ENCODE data around the gene TTLL9. TPM values are rescaled to one million over a fixed set of nuclear protein-coding genes. Genes with fewer than 3 reads are reported as not detected.

Gene TTLL9
- total and polyA plus RNA-seq, 2 of the 13 experiments (the other 11 are each of a cell fraction or from before 2014, with no cell fraction given) = not detected

GRCh38 chr20:31968291-31969126 lies 98.1 kb downstream of the TTLL9 start (continued):
- TF ChIP-seq KIAA2018 (CRISPR knock-in tag; IDR thresholded peaks at IDR 0.05; ENCODE audit: borderline replicate concordance) (peak; percentile 100), NFYB (CRISPR knock-in tag; IDR thresholded peaks at IDR 0.05) (peak; percentile 89), ETV6 (CRISPR knock-in tag; conservative IDR thresholded peaks at IDR 0.05) (peak; percentile 100), ZBTB4 (CRISPR knock-in tag; IDR thresholded peaks at IDR 0.05; ENCODE audit: borderline replicate concordance) (peak; percentile 100), ZNF329 (CRISPR knock-in tag; IDR thresholded peaks at IDR 0.05; ENCODE audit: low read depth) (peak; percentile 99), YY1 (IDR thresholded peaks at IDR 0.05; ENCODE audit: insufficient read depth, insufficient replicate concordance, low read depth, low read length) (peak; percentile 89), RXRA (CRISPR knock-in tag; IDR thresholded peaks at IDR 0.05) (peak; percentile 99), SNRNP70 (IDR thresholded peaks at IDR 0.05; ENCODE audit: low read depth, low read length) (no peak), MTA1 (CRISPR knock-in tag; IDR thresholded peaks at IDR 0.05; ENCODE audit: borderline replicate concordance) (peak; percentile 100), ATF7 (IDR thresholded peaks at IDR 0.05) (no peak), ATF7 (CRISPR knock-in tag; IDR thresholded peaks at IDR 0.05) (peak; percentile 99), PREB (CRISPR knock-in tag; IDR thresholded peaks at IDR 0.05) (peak; percentile 100), MIER3 (CRISPR knock-in tag; IDR thresholded peaks at IDR 0.05; ENCODE audit: borderline replicate concordance) (peak; percentile 100), ZNF432 (CRISPR knock-in tag; IDR thresholded peaks at IDR 0.05; ENCODE audit: borderline replicate concordance) (peak; percentile 100), CHD4 (IDR thresholded peaks at IDR 0.05; ENCODE audit: borderline replicate concordance, low read length) (no peak), DDIT3 (CRISPR knock-in tag; IDR thresholded peaks at IDR 0.05) (peak; percentile 100)

Data from HepG2 (cell line).